ENCODE measurements around the gene SYCN.
A peak's percentile ranks its signal among the peaks of the same experiment; 100 is the strongest.

SYCN gene

DNA sequence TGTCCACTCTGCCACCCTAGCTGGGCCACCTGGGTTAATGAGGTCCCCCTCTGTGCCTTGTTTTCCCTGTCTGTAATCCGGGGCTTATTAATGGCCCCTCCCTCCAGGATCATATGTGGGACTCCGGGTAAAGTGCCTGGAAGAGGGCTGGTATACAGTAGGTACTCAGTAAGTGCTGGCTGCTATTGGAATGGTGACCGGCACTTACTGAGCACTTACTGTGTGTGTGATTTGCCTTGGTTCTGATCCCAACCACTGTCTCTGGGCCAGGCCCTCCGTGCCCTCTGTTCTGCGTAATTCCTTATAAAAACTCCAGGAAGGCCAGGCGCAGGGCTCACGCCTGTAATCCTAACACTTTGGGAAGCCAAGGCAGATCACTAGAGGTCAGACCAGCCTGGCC is 38.2 kb downstream of the SYCN start:
- H3K4me3 ChIP-seq (ENCODE audit: low read depth, low read length), result no peak overlapping the region
- TF ChIP-seq CTCF (IDR thresholded peaks at IDR 0.05; ENCODE audit: control insufficient read depth, extremely low read depth, insufficient read depth), result no peak
- DNase-seq (ENCODE audit: low read depth), result no peak

GRCh38 chr19:39164289-39164688 is 39.8 kb downstream of the SYCN start:
- no peak overlapping the region for H3K4me3 ChIP-seq (ENCODE audit: low read depth, low read length)
- no peak for DNase-seq (ENCODE audit: low read depth)
- no peak for TF ChIP-seq CTCF (IDR thresholded peaks at IDR 0.05; ENCODE audit: control insufficient read depth, extremely low read depth, insufficient read depth)

- no peak overlapping the region for H3K4me3 ChIP-seq (ENCODE audit: low read depth, low read length)
- no peak for TF ChIP-seq CTCF (IDR thresholded peaks at IDR 0.05; ENCODE audit: control insufficient read depth, extremely low read depth, insufficient read depth)
- no peak for DNase-seq (ENCODE audit: low read depth)
These were observed 40.4 kb downstream of the SYCN start for GRCh38 chr19:39163621-39164020.

GRCh38 chr19:39162441-39163043 is 41.5 kb downstream of the SYCN start:
- DNase-seq (ENCODE audit: low read depth), result no peak
- H3K4me3 ChIP-seq (ENCODE audit: low read depth, low read length), result no peak overlapping the region
- no peak for TF ChIP-seq CTCF (IDR thresholded peaks at IDR 0.05; ENCODE audit: control insufficient read depth, extremely low read depth, insufficient read depth)

DNA sequence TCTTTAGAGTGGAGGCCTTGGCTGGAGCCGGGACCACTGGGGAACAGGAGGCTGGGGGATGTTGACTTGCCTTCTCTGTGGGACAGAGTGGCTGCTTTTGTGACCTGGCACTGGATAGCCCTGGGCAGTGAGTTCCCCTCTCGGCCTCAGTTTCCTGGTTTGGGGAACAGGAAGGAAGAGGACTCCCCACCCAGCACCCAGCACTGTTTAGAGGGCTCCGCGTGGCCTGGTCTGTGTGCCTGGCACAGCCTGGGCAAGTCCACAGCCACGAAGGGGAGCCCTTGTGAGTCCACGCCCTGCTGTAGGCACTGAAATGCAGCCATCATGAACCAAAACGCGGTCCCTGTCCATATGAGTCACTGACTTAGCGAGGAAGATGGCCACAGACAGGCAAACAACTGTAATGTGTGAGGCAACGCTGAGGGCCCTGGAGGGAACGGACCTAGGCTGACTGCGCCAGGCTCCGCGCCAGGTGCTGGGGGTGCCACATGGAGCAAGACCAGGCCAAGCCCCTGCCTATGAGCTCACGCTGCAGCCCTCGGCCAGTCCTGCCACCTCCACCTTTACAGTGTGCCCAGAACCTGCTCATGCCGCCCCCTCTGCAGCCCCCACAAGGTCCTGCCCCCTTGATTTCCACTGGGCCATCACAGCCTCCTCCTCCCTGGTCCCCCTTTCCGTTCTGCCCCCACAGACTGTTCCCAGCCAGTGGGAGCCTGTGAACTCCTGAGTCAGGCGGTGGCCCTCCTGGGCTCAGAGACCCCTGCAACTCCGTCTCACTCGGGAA is 43.0 kb downstream of the SYCN start:
- H3K4me3 ChIP-seq (ENCODE audit: low read depth, low read length), result peak overlapping the region; percentile 40
- DNase-seq (ENCODE audit: low read depth), result no peak
- TF ChIP-seq CTCF (IDR thresholded peaks at IDR 0.05; ENCODE audit: control insufficient read depth, extremely low read depth, insufficient read depth), result no peak

DNA sequence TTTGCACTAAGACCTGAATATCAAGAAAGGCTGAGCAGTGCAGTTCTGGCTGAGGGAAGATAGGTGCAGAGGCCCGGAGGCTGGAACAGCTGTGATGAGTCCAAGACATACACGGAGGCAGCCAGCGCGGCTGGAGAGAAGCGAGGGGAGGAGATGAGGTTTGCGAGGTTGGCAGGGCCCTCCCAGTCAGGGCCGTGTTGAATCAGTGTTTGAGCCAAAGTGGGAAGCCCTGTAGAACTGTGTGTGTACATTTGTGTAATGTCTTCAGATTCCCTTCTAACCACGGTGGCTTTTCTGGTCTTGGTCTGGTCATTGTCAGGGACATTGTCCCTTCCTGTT is 43.6 kb downstream of the SYCN start:
- peak overlapping the region; percentile 40 for H3K4me3 ChIP-seq (ENCODE audit: low read depth, low read length)
- DNase-seq (ENCODE audit: low read depth), result peak; percentile 98
- TF ChIP-seq CTCF (IDR thresholded peaks at IDR 0.05; ENCODE audit: control insufficient read depth, extremely low read depth, insufficient read depth), result no peak
